ENCODE measurements around the gene CD300LG.

DNA sequence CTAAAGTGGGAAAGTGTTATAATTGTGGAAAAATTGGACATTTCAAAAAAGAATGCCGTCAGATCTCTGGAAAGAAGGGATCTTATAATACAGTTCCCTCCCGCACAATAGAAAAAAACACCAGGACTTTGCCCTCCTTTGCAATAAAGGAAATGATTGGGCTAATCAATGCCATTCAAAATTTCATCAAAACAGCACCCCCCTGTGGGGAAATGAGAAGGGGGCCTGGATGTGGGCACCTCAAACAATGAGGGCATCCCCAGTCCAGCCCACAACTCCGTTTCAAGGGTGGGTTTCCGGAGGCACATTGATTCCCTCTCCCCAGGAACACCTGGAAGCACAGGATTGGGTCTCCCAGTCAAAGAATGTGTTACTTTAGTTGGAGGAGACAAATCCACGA, 26.1 kb downstream of the CD300LG start:
- TF ChIP-seq POLR2AphosphoS5 (IDR thresholded peaks at IDR 0.05; ENCODE audit: low read depth, low read length) = no peak
- no peak for TF ChIP-seq SIN3A (IDR thresholded peaks at IDR 0.05; ENCODE audit: borderline replicate concordance, insufficient read depth, low read length)
- no peak for TF ChIP-seq TAF1 (IDR thresholded peaks at IDR 0.05; ENCODE audit: borderline replicate concordance, insufficient read depth, low read length)
- TF ChIP-seq, protein P1, sequence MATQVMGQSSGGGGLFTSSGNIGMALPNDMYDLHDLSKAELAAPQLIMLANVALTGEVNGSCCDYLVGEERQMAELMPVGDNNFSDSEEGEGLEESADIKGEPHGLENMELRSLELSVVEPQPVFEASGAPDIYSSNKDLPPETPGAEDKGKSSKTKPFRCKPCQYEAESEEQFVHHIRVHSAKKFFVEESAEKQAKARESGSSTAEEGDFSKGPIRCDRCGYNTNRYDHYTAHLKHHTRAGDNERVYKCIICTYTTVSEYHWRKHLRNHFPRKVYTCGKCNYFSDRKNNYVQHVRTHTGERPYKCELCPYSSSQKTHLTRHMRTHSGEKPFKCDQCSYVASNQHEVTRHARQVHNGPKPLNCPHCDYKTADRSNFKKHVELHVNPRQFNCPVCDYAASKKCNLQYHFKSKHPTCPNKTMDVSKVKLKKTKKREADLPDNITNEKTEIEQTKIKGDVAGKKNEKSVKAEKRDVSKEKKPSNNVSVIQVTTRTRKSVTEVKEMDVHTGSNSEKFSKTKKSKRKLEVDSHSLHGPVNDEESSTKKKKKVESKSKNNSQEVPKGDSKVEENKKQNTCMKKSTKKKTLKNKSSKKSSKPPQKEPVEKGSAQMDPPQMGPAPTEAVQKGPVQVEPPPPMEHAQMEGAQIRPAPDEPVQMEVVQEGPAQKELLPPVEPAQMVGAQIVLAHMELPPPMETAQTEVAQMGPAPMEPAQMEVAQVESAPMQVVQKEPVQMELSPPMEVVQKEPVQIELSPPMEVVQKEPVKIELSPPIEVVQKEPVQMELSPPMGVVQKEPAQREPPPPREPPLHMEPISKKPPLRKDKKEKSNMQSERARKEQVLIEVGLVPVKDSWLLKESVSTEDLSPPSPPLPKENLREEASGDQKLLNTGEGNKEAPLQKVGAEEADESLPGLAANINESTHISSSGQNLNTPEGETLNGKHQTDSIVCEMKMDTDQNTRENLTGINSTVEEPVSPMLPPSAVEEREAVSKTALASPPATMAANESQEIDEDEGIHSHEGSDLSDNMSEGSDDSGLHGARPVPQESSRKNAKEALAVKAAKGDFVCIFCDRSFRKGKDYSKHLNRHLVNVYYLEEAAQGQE (IDR thresholded peaks at IDR 0.05; ENCODE audit: insufficient read depth in 1 of 2, low read depth in 2 of 2, low read length in 2 of 2) = no peak
- TF ChIP-seq FOXP2 (optimal IDR thresholded peaks at IDR 0.05; ENCODE audit: borderline replicate concordance, extremely low read depth, extremely low read length, insufficient read depth) = no peak

All from PFSK-1 (cell line).